Kidney (tissue), 14 donors: ENCODE results near the gene ITPKA. TPM values are rescaled to one million over a fixed set of nuclear protein-coding genes. Genes with fewer than 3 reads are reported as not detected.

Experiments used
- DNase-seq, 5 donors: peaks; one replicate each; pipeline ENCODE4 v3.0.0-alpha.2; 2013 to 2020
- FAIRE-seq: peaks from 2 replicates; lab custom pipeline; 2012; peaks lifted over from hg19 to GRCh38; lab: Jason Lieb, UNC
- H3K27ac ChIP-seq, 2 donors: one replicate each; pipeline ENCODE4 v1.7.0; 2013; ENCODE audit warnings: low read depth in 2 of 2, low read length in 2 of 2, inconsistent platforms in 1 of 2
- H3K27me3 ChIP-seq: one replicate; pipeline ENCODE4 v1.7.1; 2013; ENCODE audit warnings: low read length, inconsistent platforms; ENCODE audit not compliant: control insufficient read depth, insufficient read depth
- H3K36me3 ChIP-seq, 3 donors: one replicate each; pipeline versions ENCODE4 v1.7.0 to v1.7.1; 2013; ENCODE audit warnings: low read length in 3 of 3, control low read depth in 1 of 3, inconsistent platforms in 1 of 3; ENCODE audit not compliant: insufficient read depth in 3 of 3, control insufficient read depth in 2 of 3
- H3K4me1 ChIP-seq, 3 donors: one replicate each; pipeline versions ENCODE4 v1.7.0 to v1.7.1; 2013; ENCODE audit warnings: low read length in 3 of 3, inconsistent platforms in 1 of 3, low read depth in 1 of 3; ENCODE audit not compliant: control insufficient read depth in 2 of 3, insufficient read depth in 2 of 3
- H3K4me3 ChIP-seq, 3 donors: one replicate each; pipeline versions ENCODE4 v1.7.0 to v1.8.1; 2013; ENCODE audit warnings: low read length in 3 of 3, control low read depth in 1 of 3, inconsistent platforms in 1 of 3
- H3K9ac ChIP-seq, 3 donors: one replicate each; pipeline versions ENCODE4 v1.7.0 to v1.7.1; 2013; ENCODE audit warnings: low read length in 3 of 3, control low read depth in 1 of 3, inconsistent platforms in 1 of 3
- H3K9me3 ChIP-seq, 3 donors: one replicate each; pipeline versions ENCODE4 v1.7.0 to v1.7.1; 2013; ENCODE audit warnings: low read length in 3 of 3, control low read depth in 1 of 3, inconsistent platforms in 1 of 3; ENCODE audit not compliant: control insufficient read depth in 2 of 3, insufficient read depth in 1 of 3
- intact Hi-C: fragments of 100-400 bp; cut with DNase I; formaldehyde crosslinking; loops from one replicate; pipeline ENCODE4 v1.11.1; 2022
- polyA plus RNA-seq: library from polyadenylated mRNA; stranded (reverse); fragments of 350-450 nt; fragmentation: Illumina TruSeq; extraction: RNeasy Lipid Tissue Mini Kit (QIAGEN cat#74804); gene quantifications from one replicate; pipeline ENCODE4 v1.2.3, GENCODE V29; 2014; ENCODE audit warnings: low read depth, low replicate concordance; ENCODE audit not compliant: insufficient read depth
- total RNA-seq: library from RNA; stranded (reverse); fragmentation: NEBNext Ultra II Directional; extraction: Animal tissue kit (Norgen Biotek cat#: 25700); gene quantifications from one replicate; pipeline ENCODE4 v1.2.1, GENCODE V29; 2021
- TF ChIP-seq, protein P1 (sequence below): IDR thresholded peaks from 3 replicates; pipeline ENCODE4 v1.5.1; 2012; ENCODE audit warnings: mild to moderate bottlenecking, moderate library complexity, borderline replicate concordance; ENCODE audit not compliant: insufficient read depth; ENCODE audit errors: extremely low read depth
- donor health status: control.
- donor health status: control.
- donor health status: control.
- donor health status: control.
- donor health status: control.
- donor health status: DM: yes; HTN: yes; CAD: no.
- donor health status: Normal renal cell carcinoma (clear cell type).

Gene ITPKA
- total and polyA plus RNA-seq, 2 donors from 2014 or later = 0.66 TPM; not detected in 1

GRCh38 chr15:41494922-41495735 is 1.5 kb downstream of the ITPKA start:
- intact Hi-C loops = no loop called here
- DNase-seq (peak in 3 of 5 donors; percentile 12 to 43 (median 38)), FAIRE-seq (no peak)
- no peak overlapping the region for H3K27ac ChIP-seq
- no peaks in the 10 kb centered on the region for H3K36me3 ChIP-seq
- no peaks in the 10 kb centered on the region for H3K9me3 ChIP-seq
- TF ChIP-seq, protein P1, sequence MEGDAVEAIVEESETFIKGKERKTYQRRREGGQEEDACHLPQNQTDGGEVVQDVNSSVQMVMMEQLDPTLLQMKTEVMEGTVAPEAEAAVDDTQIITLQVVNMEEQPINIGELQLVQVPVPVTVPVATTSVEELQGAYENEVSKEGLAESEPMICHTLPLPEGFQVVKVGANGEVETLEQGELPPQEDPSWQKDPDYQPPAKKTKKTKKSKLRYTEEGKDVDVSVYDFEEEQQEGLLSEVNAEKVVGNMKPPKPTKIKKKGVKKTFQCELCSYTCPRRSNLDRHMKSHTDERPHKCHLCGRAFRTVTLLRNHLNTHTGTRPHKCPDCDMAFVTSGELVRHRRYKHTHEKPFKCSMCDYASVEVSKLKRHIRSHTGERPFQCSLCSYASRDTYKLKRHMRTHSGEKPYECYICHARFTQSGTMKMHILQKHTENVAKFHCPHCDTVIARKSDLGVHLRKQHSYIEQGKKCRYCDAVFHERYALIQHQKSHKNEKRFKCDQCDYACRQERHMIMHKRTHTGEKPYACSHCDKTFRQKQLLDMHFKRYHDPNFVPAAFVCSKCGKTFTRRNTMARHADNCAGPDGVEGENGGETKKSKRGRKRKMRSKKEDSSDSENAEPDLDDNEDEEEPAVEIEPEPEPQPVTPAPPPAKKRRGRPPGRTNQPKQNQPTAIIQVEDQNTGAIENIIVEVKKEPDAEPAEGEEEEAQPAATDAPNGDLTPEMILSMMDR = no peak
- H3K9ac ChIP-seq = no peak overlapping the region
- peaks cover 0 to 16% (median 13%) of the 10 kb centered on the region in 3 donors for H3K4me1 ChIP-seq
- H3K27me3 ChIP-seq = peaks cover 10% of the 10 kb centered on the region
- H3K4me3 ChIP-seq = no peak overlapping the region

DNA sequence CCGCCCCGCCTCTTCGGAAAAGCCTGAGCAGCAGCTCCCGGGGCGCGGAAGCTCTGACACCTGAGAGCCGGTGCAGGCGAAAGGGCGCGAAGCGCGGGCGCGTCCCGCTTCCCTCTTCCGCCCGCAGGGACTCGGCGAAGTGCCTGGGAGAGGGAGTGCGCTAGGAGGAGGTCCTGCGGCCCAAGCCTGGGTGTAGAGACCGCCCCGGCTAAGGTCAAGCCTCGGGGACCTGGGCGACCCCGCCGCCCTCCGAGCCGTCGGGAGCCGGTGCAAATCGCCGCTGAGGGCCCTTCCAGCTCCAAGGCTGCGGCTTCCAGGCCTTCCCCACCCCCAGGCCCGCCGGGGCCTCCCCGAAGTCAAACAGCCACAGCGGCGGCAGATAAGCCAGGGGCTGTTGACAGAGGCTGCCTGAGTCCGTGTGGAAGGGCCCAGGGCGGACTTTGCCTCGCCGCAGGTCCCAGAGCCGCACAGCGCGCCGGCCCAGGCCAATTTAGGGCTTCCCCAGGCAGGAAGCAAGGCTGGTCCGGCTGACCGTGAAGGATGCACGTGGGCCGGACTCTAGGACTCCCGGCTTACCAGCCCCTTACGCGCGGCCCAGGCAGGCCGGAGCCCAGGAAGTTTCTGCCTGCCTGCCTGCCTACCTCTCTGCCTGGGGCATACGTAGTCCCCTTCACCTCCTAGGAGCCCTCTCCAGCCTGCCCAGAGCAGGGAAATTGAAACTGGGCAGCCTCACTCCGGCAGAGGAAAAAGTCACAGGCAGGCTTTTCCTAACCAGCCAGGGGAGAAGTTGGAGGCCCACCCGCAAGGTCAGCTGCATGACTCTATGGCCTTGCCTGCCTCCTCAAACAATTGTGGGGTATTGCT is 2.3 kb downstream of the ITPKA start:
- no peak for FAIRE-seq
- Histone ChIP-seq H3K36me3 (no peaks in the 10 kb centered on the region), H3K27me3 (peaks cover 10% of the 10 kb centered on the region), H3K9ac (no peak overlapping the region), H3K9me3 (no peaks in the 10 kb centered on the region), H3K4me1 (peaks cover 0 to 16% (median 13%) of the 10 kb centered on the region in 3 donors), H3K27ac (no peak overlapping the region), H3K4me3 (no peak overlapping the region)
- intact Hi-C loops = no loop called here
- TF ChIP-seq, protein P1 = no peak
- peak in 4 of 5 donors; percentile 40 to 70 (median 48) for DNase-seq

DNA sequence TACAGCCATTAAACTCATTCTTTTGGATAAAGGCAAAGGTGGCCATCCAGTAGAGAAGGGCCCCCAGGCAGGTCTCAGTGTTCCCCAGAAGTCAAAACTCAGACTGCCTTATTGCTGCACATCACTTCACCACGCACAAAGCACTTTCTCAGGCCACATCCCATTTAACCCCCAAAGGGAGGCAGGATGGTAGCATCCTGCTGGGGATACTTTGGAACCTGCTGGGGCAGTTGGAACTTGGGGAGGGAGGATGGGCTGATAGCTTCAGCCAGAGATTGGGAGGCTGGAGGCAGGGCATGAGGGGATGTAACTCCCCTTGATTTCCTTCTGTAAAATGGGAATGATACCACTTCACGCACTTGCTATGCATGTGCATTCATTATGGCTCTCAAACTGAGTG is 5.0 kb downstream of the ITPKA start:
- peaks cover 20% of the 10 kb centered on the region for H3K27me3 ChIP-seq
- no peak overlapping the region for H3K9ac ChIP-seq
- H3K36me3 ChIP-seq = no peaks in the 10 kb centered on the region
- H3K4me1 ChIP-seq = peaks cover 0 to 21% (median 0%) of the 10 kb centered on the region in 3 donors
- no peak overlapping the region for H3K4me3 ChIP-seq
- no peak overlapping the region for H3K27ac ChIP-seq
- FAIRE-seq (no peak), DNase-seq (no peak)
- H3K9me3 ChIP-seq = no peaks in the 10 kb centered on the region
- TF ChIP-seq, protein P1 = no peak
- intact Hi-C loops = no loop called here
